ENCODE data around the gene DMRT2. TPM values are rescaled to one million over a fixed set of nuclear protein-coding genes. Genes with fewer than 3 reads are reported as not detected.

Gene DMRT2
- total RNA-seq, 1 donor from 2014 or later, result not detected

GRCh38 chr9:1044643-1045042 is 5.5 kb upstream of the DMRT2 start:
- H3K9me3 Mint-ChIP-seq, result peaks cover 7% of the 10 kb centered on the region
- no peak overlapping the region for H3K27ac Mint-ChIP-seq
- peaks cover 92% of the 10 kb centered on the region for H3K27me3 Mint-ChIP-seq (ENCODE audit: insufficient read depth, low read depth)
- Histone ChIP-seq H3K4me2 (no peak overlapping the region), H3K27ac (no peak overlapping the region), H3K9ac (no peak overlapping the region), H2AFZ (replicated peaks) (no peak overlapping the region), H3K36me3 (no peaks in the 10 kb centered on the region), H3K9me3 (ENCODE audit: low read depth) (no peaks in the 10 kb centered on the region), H3K79me2 (ENCODE audit: low read depth) (no peaks in the 10 kb centered on the region), H3K27me3 (no peaks in the 10 kb centered on the region), H3K4me3 (no peak overlapping the region), H3K4me1 (no peaks in the 10 kb centered on the region), H4K20me1 (ENCODE audit: low read depth) (no peaks in the 10 kb centered on the region), H3F3A (ENCODE audit: low read depth) (no peaks in the 10 kb centered on the region)
- DNase-seq (ENCODE audit: low spot score), result no peak
- no peak for TF ChIP-seq EZH2phosphoT487 (IDR thresholded peaks at IDR 0.05)
- TF ChIP-seq CTCF (IDR thresholded peaks at IDR 0.05), result no peak
- no peak for TF ChIP-seq EZH2 (IDR thresholded peaks at IDR 0.05)
- H3K36me3 Mint-ChIP-seq, result no peaks in the 10 kb centered on the region
- peaks cover 27% of the 10 kb centered on the region for H3K4me1 Mint-ChIP-seq
- peak overlapping the region; percentile 57 for H3K4me3 Mint-ChIP-seq

- no peak overlapping the region for H3K4me3 Mint-ChIP-seq
- Histone ChIP-seq H3K4me1 (no peaks in the 10 kb centered on the region), H3K4me2 (no peak overlapping the region)
Measured at GRCh38 chr9:1046639-1047572, 3.3 kb upstream of the DMRT2 start.

DNA sequence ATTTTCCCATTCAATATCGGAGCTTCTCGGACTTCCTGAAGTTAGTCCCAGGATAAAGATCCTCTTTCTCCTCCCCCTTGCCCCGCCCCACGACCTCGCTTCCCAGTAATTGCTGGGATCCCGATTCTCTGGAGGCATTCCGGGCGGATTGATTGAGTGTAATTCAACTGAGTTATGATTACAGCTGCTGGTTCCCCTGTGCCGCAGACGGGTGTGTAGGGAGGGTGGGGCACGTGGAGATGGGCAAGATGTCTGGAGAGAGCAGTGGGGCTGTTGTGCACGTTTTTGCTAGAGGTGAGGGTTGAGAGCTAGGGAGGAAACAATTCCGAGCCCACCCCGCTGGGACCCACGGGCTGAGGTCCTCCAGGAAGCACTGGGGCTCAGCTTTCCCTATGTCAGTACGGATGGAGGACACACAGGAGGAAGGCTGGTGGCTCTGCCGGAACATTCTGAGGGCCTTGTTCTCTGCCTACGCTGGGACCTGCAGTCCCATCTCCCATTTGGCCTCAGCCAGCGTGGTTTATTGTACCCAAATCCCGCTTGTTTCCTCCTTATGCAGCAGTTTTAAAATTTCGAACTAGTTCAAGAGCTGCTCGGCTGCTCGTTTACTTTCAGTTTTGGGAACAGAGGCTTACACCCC is 2.4 kb upstream of the DMRT2 start:
- Histone ChIP-seq H3K36me3 (no peaks in the 10 kb centered on the region), H3K4me2 (no peak overlapping the region), H2AFZ (replicated peaks) (no peak overlapping the region), H3K9me3 (ENCODE audit: low read depth) (no peaks in the 10 kb centered on the region), H3K27me3 (peaks cover 19% of the 10 kb centered on the region), H3K4me1 (no peaks in the 10 kb centered on the region), H3K27ac (no peak overlapping the region), H3K79me2 (ENCODE audit: low read depth) (no peaks in the 10 kb centered on the region), H3K9ac (no peak overlapping the region), H3K4me3 (no peak overlapping the region), H3F3A (ENCODE audit: low read depth) (no peaks in the 10 kb centered on the region), H4K20me1 (ENCODE audit: low read depth) (no peaks in the 10 kb centered on the region)
- Mint-ChIP-seq H3K4me1 (peaks cover 39% of the 10 kb centered on the region), H3K9me3 (peaks cover 8% of the 10 kb centered on the region), H3K36me3 (no peaks in the 10 kb centered on the region), H3K27ac (no peak overlapping the region), H3K27me3 (ENCODE audit: insufficient read depth, low read depth) (peaks cover 92% of the 10 kb centered on the region), H3K4me3 (no peak overlapping the region)
- DNase-seq (ENCODE audit: low spot score), result no peak
- TF ChIP-seq CTCF (IDR thresholded peaks at IDR 0.05) (no peak), EZH2phosphoT487 (IDR thresholded peaks at IDR 0.05) (no peak), EZH2 (IDR thresholded peaks at IDR 0.05) (no peak)

More at GRCh38 chr9:1046639-1047572, 3.3 kb upstream of the DMRT2 start:
- no peak overlapping the region for H3K27ac ChIP-seq
- Mint-ChIP-seq H3K27me3 (ENCODE audit: insufficient read depth, low read depth) (peaks cover 90% of the 10 kb centered on the region), H3K36me3 (no peaks in the 10 kb centered on the region), H3K4me1 (peaks cover 36% of the 10 kb centered on the region), H3K27ac (no peak overlapping the region), H3K9me3 (peaks cover 8% of the 10 kb centered on the region)
- no peaks in the 10 kb centered on the region for H3K36me3 ChIP-seq
- peaks cover 11% of the 10 kb centered on the region for H3K27me3 ChIP-seq
- H3F3A ChIP-seq (ENCODE audit: low read depth), result no peaks in the 10 kb centered on the region
- no peak overlapping the region for H3K9ac ChIP-seq
- H4K20me1 ChIP-seq (ENCODE audit: low read depth), result no peaks in the 10 kb centered on the region
- no peak for DNase-seq (ENCODE audit: low spot score)
- H3K9me3 ChIP-seq (ENCODE audit: low read depth), result no peaks in the 10 kb centered on the region
- TF ChIP-seq EZH2 (IDR thresholded peaks at IDR 0.05), result no peak
- no peak for TF ChIP-seq EZH2phosphoT487 (IDR thresholded peaks at IDR 0.05)
- TF ChIP-seq CTCF (IDR thresholded peaks at IDR 0.05), result no peak
- H2AFZ ChIP-seq (replicated peaks), result no peak overlapping the region
- H3K4me3 ChIP-seq, result no peak overlapping the region
- no peaks in the 10 kb centered on the region for H3K79me2 ChIP-seq (ENCODE audit: low read depth)
